ENCODE data around the gene SDHB. TPM values are rescaled to one million over a fixed set of nuclear protein-coding genes. Genes with fewer than 3 reads are reported as not detected.

Gene SDHB
- total and polyA plus RNA-seq, 10 of the 15 experiments (the other 5 are each of a cell fraction or from before 2014, with no cell fraction given) = 101 to 319 (median 188) TPM

DNA sequence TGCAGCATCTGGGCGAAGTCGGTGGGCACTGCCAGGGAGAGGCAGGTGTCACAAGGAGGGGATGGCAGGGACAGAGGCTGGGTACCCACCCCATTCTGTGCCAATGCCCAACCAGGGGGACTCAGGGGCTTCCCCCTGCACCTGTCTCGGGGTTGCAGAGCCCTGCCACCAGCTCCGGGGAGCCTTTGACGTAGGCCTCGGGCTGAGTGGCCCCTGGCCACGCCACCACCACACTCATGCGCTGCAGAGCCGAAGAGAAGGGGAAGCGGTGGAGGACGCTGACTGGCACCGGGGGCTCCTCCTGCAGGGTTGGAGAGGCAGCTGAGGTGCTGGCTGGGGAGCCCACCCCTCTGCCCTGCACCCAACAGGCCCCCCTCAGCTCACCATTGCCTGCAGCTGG, 61.7 kb downstream of the SDHB start (continued):
- no peak for TF ChIP-seq ZBED1 (IDR thresholded peaks at IDR 0.05; ENCODE audit: borderline replicate concordance)

DNA sequence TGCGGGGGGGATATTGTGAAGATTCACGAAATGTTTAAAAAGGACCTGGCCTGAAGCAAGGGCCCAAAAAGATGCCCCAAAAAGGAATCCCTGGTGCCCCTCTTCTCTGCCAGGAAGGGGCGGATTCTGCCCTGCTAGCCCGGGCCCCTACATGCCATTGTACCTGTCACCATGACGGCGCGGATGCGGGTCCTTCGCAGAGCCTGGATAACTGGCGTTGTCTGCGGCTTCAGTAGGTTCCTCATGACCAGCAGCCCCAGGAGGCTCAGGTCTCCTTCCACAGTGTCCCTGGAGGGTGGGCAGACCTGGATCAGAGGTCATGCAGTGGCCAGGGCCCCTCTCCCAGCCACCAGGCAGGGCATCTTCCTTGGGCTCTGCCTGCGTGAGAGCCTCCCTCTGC, 62.3 kb downstream of the SDHB start:
- Histone ChIP-seq H3K27me3 (replicated peaks in 1 of 2; ENCODE audit: control insufficient read depth in 2 of 2, insufficient read depth in 2 of 2, low read length in 1 of 2) (no peaks in the 10 kb centered on the region), H3K36me3 (ENCODE audit: control insufficient read depth in 2 of 2, insufficient read depth in 2 of 2, low read length in 1 of 2) (no peaks in the 10 kb centered on the region), H3K4me1 (ENCODE audit: control insufficient read depth, insufficient read depth, low read length) (no peaks in the 10 kb centered on the region), H3K27ac (ENCODE audit: control insufficient read depth, insufficient read depth) (no peak overlapping the region), H4K20me1 (ENCODE audit: control insufficient read depth, insufficient read depth) (no peaks in the 10 kb centered on the region), H3K9ac (ENCODE audit: control insufficient read depth, insufficient read depth, low read length) (no peak overlapping the region), H3K4me2 (ENCODE audit: control insufficient read depth, insufficient read depth) (no peak overlapping the region), H3K4me3 (no peak overlapping the region), H3K9me3 (replicated peaks; ENCODE audit: control insufficient read depth, insufficient read depth, low read length) (no peaks in the 10 kb centered on the region), H3K79me2 (ENCODE audit: control insufficient read depth, insufficient read depth, low read length) (no peaks in the 10 kb centered on the region), H2AFZ (ENCODE audit: control insufficient read depth, low read depth, low read length) (no peak overlapping the region)
- ChIA-PET CTCF (no interaction called here), POLR2A (no interaction called here), SMC1A (ENCODE audit: uncharacterized antibody, unreplicated experiment) (no interaction called here), RAD21 (ENCODE audit: unreplicated experiment) (no interaction called here)
- WGBS (ENCODE audit: insufficient coverage, insufficient replicate concordance, low lambda C conversion rate, missing lambda C conversion rate) = 96% methylated on average over 12 of the region's 12 CpGs
- BruUV-seq (replicated peaks) = no TSS peak
- TF ChIP-seq BHLHE40 (IDR thresholded peaks at IDR 0.05; ENCODE audit: borderline replicate concordance in 1 of 2, low read depth in 2 of 2, low read length in 1 of 2) (no peak), SIN3A (IDR thresholded peaks at IDR 0.05; ENCODE audit: low read depth, low read length) (no peak), EP300 (IDR thresholded peaks at IDR 0.05; ENCODE audit: borderline replicate concordance in 1 of 2, control insufficient read depth in 1 of 2, low read depth in 2 of 2, low read length in 2 of 2) (no peak), FOS (IDR thresholded peaks at IDR 0.05; ENCODE audit: borderline replicate concordance, extremely low read depth, insufficient read length) (no peak), MYC (IDR thresholded peaks at IDR 0.05; ENCODE audit: insufficient read depth, insufficient read length, insufficient replicate concordance, low read length, severe bottlenecking) (no peak), SMAD5 (IDR thresholded peaks at IDR 0.05; ENCODE audit: low read depth) (no peak), SREBF2 (IDR thresholded peaks at IDR 0.05; ENCODE audit: low read length) (no peak), HDGF (IDR thresholded peaks at IDR 0.05) (no peak), POLR2AphosphoS5 (IDR thresholded peaks at IDR 0.05; ENCODE audit: low read length) (no peak), TBL1XR1 (IDR thresholded peaks at IDR 0.05; ENCODE audit: low read depth, low read length) (no peak)
- in situ Hi-C loops (cut with MboI) (no loop called here), intact Hi-C loops (cut with micrococcal nuclease; ENCODE audit: unreplicated experiment) (no loop called here)
- no peak for DNase-seq (ENCODE audit: low read depth, low spot score)
- no peak for ATAC-seq
- no peak for FAIRE-seq

Measured in GM12878 (cell line).